ENCODE results near the gene HIC2.
"Not testable (repeated sequence)": the region's sequence is repeated elsewhere in the genome, so short reads cannot be mapped to it uniquely, and the experiment has no call there.

HIC2 gene

DNA sequence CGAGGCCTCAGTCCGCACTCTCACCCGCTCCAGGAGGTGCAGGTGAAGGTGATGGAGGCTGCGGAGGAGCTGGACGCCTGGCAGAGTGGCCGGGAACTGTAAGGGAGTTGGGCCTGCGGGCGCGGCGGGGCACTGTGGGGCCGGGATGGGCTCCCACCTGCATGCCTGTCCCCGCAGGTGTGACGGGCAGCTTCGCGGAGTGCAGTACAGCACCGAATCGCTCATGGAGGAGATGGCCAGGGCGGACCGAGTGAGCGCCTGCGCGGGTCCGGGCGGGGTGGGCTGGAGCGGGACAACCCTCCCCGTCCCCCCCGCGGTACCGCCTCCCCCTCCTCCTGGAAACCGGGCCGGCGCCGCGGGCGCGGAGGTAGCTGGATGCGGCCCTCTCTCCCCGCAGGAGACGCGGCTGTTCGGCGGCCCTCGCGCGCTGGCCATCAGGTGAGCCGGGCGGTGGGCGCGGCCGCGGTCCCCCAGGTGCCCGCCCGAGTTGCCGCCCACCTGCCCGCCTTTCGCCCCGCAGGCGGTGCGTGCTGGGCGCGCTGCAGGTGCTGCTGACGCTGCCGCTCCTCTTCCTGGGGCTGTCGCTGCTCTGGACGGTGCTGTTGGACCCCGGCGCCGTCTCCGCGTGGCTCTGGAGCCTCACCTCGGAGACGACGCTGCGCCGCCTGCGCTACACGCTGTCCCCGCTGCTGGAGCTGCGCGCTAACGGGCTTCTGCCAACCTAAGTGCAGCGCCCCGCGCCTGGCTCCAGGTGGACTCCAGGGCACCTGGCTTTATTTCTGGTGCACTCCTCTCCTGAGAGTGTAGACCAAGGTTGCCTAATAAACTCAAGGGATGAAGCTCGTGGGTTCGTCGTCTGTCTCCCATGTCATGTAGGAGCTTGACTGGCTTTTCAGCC, 52.2 kb downstream of the HIC2 start:
- not testable (repeated sequence) for H3K27ac ChIP-seq

DNA sequence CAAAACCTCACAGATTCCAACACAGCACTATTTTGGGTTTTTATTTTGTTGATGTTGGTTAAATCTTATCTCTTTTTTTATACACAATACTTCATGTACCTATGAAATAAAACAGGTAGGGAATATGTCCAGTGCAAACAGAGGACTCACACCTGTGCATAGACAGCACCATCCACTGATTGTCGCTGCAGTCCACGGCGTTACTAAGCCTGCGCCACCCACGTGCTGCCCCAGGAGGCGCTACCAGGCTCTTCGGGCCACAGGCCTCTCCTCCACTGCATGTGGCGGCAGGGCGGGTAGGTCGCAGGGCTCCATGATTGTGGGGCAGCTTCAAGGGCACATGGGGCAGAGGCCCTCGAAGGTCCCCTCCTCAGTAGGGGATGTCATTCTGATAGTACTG, 55.8 kb downstream of the HIC2 start:
- H3K27ac ChIP-seq = not testable (repeated sequence)

- H3K27ac ChIP-seq = not testable (repeated sequence)
Observed at GRCh38 chr22:21473664-21474063, 56.5 kb downstream of the HIC2 start.

GRCh38 chr22:21484039-21484438, 66.9 kb downstream of the HIC2 start:
- not testable (repeated sequence) for H3K27ac ChIP-seq

- H3K27ac ChIP-seq = not testable (repeated sequence)
Observed at GRCh38 chr22:21487723-21488122, 70.6 kb downstream of the HIC2 start.

DNA sequence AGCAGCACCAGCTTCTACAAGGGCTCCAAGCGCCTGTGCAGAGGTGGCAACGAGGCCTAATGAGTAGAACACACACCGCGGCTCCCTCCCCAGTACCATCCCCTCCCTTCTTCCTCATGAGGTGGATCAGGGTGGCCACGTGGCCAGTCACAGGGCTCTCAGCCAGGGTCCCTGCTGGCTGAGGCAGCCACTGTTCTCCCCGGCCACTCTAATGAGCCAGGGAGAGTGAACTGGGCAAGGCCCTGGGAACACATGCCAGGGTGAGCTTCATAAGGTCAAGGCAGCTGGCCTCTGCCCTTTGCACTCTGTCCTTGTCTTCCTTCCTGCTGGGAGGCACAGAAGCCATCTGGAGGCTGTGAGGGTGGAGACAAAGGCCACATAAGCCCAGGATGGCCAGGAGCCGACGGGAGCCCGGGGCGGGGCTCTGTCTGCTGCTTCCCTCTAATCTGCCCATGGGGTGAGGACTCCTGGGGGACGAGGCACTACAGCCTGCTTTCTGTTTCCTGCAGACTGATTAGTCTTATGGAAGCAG, 72.0 kb downstream of the HIC2 start:
- H3K27ac ChIP-seq = not testable (repeated sequence)

DNA sequence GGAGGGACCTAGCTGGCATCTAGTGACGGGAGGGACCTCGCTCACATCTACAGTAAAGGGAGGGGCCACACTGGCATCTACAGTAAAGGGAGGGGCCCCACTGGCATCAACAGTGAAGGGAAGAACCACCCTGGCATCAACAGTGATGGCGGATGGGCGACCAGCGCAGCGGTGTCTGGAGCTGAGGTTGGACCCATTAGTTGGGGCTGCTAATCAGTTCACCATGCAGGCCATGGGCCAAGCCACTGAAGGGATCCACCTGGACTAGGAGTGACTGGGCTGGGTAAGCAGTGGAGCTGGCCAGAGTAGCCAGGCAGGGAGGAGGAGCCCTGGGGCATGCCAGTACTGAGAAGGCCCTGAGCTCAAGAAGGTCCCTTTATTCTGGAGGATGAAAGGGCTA, 73.4 kb downstream of the HIC2 start:
- not testable (repeated sequence) for H3K27ac ChIP-seq

DNA sequence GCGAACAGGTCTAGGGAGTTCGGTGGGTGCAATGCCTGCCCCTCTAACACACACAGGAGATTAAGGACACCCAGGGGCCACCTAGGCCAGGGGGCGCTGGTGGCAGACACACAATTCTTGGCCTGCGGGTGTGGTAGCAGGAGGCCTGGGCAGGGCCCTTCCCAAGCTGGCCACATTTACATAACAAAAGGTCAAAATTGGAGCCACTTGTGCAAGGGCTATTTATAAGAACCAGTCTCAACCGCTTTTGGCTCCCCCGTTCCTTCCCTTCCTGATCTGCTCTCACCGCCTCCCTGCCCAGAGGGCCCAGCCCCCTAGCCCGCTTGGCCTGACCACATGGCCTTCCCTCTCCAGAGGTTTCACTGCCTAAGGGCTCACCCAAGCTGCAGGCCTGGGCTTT, 75.1 kb downstream of the HIC2 start:
- not testable (repeated sequence) for H3K27ac ChIP-seq

GRCh38 chr22:21493789-21494782, 76.9 kb downstream of the HIC2 start:
- H3K27ac ChIP-seq = not testable (repeated sequence)

DNA sequence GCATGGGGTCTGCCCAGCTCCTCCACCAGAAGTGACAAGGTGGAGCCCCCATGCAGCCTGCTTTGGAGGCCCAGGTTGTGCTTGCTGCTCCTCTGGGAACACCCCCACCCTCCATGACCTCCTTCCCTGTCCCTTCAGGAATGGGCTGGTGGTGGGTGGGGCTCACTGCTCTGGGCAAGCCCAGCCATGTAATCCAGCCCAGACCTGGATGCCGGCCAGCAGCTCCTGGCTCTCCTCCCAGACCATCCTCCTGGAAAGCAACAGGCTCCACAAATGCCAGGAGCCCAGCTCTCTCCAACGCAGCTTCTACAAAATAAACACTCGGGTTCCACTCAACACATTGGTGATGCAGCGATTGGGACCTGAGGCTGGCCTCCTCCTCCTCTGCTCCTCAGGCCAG, 80.8 kb downstream of the HIC2 start:
- H3K27ac ChIP-seq = not testable (repeated sequence)

DNA sequence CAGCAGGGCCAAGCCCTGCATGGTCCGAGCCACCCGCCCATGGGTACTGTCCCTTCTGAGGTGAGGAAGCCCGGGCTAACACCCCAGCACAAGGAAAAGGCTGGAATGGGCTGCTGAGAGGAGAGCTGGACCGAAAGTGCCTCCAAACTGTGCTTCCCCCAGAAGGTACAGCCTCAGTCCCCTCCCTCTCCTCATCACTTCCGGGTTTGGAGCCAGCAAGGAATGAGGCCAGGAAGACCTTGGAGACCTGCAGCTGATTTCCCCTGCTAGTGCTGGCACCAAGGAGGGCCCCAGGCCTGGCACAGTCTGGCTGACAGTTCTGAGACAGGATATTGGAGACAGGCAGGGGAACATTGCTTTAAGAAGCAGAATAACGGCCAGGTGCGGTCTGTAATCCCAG, 81.3 kb downstream of the HIC2 start:
- H3K27ac ChIP-seq = not testable (repeated sequence)

DNA sequence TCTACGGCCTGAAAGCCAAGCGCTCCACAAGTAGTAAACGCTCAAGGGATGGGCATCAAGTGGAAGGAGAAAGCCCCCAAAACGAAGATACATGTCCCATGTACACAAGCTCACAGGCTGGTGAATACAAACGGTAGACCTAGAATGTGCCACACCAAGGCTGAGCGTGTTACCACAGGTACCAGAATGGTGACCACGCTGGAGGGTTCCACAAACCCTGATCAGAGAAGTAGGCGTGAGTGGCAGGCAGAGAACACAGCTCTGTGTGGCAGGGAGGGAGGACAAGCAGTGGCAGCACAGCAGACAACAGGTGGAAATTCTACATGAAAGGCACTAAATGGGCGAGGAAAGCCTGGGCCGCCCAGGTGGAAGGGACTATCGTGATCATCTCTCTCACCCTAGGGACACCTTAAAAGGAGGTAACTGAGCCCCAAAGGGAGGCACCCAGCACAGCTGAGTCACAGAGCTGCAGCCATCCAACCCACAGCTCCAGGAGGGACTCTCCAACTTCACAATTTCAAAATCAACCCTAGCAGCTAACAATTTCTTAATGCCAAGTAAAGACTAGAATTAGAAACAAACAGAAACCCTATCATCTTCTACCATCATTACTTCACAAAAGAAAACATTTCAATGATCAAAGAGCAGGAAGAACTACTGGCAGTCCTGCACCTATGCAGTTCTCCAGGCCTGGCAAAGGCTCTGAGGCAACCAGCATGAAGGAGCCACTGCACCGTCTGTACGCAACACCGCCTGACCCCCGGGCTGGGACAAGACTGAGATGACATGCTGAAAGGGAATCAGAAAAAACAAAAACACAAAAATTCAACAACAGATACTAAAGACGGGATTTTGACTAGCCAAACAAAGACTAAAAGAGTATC, 82.7 kb downstream of the HIC2 start:
- H3K27ac ChIP-seq = not testable (repeated sequence)
